Measurements from ENCODE around the gene KLHL29. TPM values are rescaled to one million over a fixed set of nuclear protein-coding genes. Genes with fewer than 3 reads are reported as not detected.

Gene KLHL29
- total RNA-seq, 1 experiment from 2014 or later, result 2.4 TPM

DNA sequence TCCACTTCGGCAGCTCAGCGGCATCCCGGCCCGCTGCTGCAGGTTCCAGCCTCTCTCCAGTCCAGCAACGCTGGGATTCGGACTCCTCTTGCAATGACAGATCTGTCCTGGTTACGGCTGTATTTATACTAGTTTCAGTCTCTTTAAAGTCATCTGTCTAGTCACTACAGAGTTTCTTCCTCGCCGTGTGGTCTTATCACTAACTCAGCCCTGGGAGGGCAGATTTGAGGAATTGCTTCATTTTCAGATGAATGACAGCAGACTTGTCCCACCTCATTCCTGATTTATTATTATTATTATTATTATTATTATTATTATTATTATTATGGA lies 2.2 kb downstream of the KLHL29 start:
- no peak overlapping the region for H3K27ac Mint-ChIP-seq
- peaks cover 25% of the 10 kb centered on the region; the same call in 1 of the 2 replicates for H3K27me3 ChIP-seq (ENCODE audit: insufficient read depth, low read length)
- no peak overlapping the region for H3K23ac ChIP-seq (ENCODE audit: insufficient read length, low read depth, low read length)
- H3K79me2 ChIP-seq (ENCODE audit: insufficient read depth, low read length), result no peaks in the 10 kb centered on the region
- H3K4me3 Mint-ChIP-seq, result peak overlapping the region; percentile 75 to 94
- no peak overlapping the region for H3T11ph ChIP-seq (ENCODE audit: low read length)
- no peak overlapping the region for H4K8ac ChIP-seq (replicated peaks; ENCODE audit: insufficient read length, low read depth, low read length)
- no peak overlapping the region for H4K91ac ChIP-seq (ENCODE audit: insufficient read length, low read depth, low read length)
- H3K4ac ChIP-seq (ENCODE audit: low read depth, low read length), result no peak overlapping the region
- H2BK15ac ChIP-seq (ENCODE audit: low read depth, low read length), result no peak overlapping the region
- no peak for DNase-seq
- peaks cover 0 to 2% of the 10 kb centered on the region in 2 experiments; a peak in 1 of 5 replicates for H3K9me3 Mint-ChIP-seq
- no peak overlapping the region for H2BK12ac ChIP-seq (ENCODE audit: insufficient read length, low read depth, low read length)
- no peaks in the 10 kb centered on the region for H3K4me1 ChIP-seq (ENCODE audit: insufficient read depth, low read length)
- no peak overlapping the region for H2BK20ac ChIP-seq (ENCODE audit: low read depth, low read length, poor library complexity, severe bottlenecking)
- peaks cover 71% of the 10 kb centered on the region for H3K27me3 Mint-ChIP-seq (ENCODE audit: low read depth)
- no peaks in the 10 kb centered on the region for H3K9me3 ChIP-seq (ENCODE audit: control insufficient read depth, low read depth, low read length)
- TF ChIP-seq, protein P1, sequence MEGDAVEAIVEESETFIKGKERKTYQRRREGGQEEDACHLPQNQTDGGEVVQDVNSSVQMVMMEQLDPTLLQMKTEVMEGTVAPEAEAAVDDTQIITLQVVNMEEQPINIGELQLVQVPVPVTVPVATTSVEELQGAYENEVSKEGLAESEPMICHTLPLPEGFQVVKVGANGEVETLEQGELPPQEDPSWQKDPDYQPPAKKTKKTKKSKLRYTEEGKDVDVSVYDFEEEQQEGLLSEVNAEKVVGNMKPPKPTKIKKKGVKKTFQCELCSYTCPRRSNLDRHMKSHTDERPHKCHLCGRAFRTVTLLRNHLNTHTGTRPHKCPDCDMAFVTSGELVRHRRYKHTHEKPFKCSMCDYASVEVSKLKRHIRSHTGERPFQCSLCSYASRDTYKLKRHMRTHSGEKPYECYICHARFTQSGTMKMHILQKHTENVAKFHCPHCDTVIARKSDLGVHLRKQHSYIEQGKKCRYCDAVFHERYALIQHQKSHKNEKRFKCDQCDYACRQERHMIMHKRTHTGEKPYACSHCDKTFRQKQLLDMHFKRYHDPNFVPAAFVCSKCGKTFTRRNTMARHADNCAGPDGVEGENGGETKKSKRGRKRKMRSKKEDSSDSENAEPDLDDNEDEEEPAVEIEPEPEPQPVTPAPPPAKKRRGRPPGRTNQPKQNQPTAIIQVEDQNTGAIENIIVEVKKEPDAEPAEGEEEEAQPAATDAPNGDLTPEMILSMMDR (conservative IDR thresholded peaks at IDR 0.05), result no peak
- no peak overlapping the region for H3K9ac ChIP-seq (ENCODE audit: extremely low read depth, insufficient read length, low read length)
- H3K36me3 Mint-ChIP-seq (ENCODE audit: insufficient read depth in 1 of 3, low read depth in 3 of 3), result no peaks in the 10 kb centered on the region; a peak in 1 of 7 replicates
- peak overlapping the region; percentile 68 for H3K4me2 ChIP-seq (ENCODE audit: insufficient read depth, insufficient read length, low read length)
- no CpG with 5 or more reads among the region's 9 CpGs for WGBS (ENCODE audit: extremely low coverage, insufficient read length, low lambda C conversion rate)
- H2BK5ac ChIP-seq (ENCODE audit: insufficient read length, low read length), result no peak overlapping the region
- no peak overlapping the region for H2AFZ ChIP-seq (ENCODE audit: low read length)
- no peak overlapping the region for H3K27ac ChIP-seq (ENCODE audit: insufficient read length, low read depth, low read length)
- H2BK120ac ChIP-seq (ENCODE audit: low read depth, low read length, poor library complexity, severe bottlenecking), result no peak overlapping the region
- no peak overlapping the region for H4K5ac ChIP-seq (ENCODE audit: insufficient read length, low read depth, low read length)
- peaks cover 17% of the 10 kb centered on the region in 2 experiments for H3K4me1 Mint-ChIP-seq
- H4K20me1 ChIP-seq (ENCODE audit: control insufficient read depth, insufficient read depth, insufficient read length), result peaks cover 4% of the 10 kb centered on the region
- H3K18ac ChIP-seq (ENCODE audit: insufficient read length, low read depth, low read length), result no peak overlapping the region
- H3K56ac ChIP-seq (ENCODE audit: insufficient read length, low read depth, low read length), result no peak overlapping the region
- H2AK5ac ChIP-seq (ENCODE audit: insufficient read length, low read length), result no peak overlapping the region
- H3K23me2 ChIP-seq (ENCODE audit: insufficient read length, low read depth, low read length, poor library complexity, severe bottlenecking), result peaks cover 17% of the 10 kb centered on the region
- H3K79me1 ChIP-seq (ENCODE audit: insufficient read depth, low read depth, low read length, poor library complexity, severe bottlenecking), result no peaks in the 10 kb centered on the region
- no peak overlapping the region for H3K14ac ChIP-seq (ENCODE audit: insufficient read depth, low read length)
